GM18526 (cell line): Measurements from ENCODE around the gene ADAMTSL1.

Experiments
- POLR2A ChIP-seq: IDR thresholded peaks from 3 replicates; pipeline ENCODE4 v1.6.1; 2011; ENCODE audit not compliant: insufficient read length; ENCODE audit errors: extremely low read depth

The ADAMTSL1 gene

DNA sequence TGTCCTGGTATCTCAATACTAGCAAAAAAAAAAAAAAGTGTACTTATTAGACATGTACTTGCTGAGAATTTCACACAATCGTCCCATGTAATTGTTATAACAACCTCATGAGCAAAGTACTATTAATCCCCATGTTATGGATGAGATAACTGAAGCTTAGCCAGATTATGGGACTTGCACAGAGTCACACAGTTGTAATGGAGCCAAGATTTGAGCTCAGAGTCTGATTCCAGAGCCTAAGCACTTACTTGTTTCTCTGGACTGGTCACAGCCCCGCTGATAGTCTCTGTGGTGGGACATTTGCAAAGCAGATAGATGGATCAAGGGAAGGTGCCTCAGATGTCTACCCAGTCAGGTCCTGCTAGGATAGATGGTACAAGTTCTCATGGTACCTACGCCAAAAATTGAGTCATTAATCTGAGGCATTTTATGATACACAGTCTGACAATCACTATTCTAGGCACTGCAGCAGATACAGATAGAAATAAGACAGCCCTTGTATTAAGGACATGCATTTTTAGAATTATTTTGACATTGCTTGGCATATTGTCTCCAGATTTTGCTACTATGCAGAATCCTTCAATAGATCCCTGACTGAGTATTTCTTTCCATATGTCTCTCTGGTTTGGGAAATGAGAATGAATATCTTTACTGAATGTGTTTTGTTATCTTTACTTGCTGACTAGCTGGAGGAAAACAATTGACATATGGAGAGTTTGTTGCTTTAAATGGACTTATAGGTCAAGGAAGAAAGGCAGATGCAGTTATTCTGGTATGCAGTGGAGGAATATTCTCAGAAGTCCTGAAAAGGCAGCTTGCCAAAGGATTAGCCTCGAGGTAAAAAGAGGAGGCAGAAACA lies 149.5 kb downstream of the ADAMTSL1 start:
- no peak for TF ChIP-seq POLR2A

GRCh38 chr9:18626046-18626698 lies 152.2 kb downstream of the ADAMTSL1 start:
- no peak for TF ChIP-seq POLR2A

DNA sequence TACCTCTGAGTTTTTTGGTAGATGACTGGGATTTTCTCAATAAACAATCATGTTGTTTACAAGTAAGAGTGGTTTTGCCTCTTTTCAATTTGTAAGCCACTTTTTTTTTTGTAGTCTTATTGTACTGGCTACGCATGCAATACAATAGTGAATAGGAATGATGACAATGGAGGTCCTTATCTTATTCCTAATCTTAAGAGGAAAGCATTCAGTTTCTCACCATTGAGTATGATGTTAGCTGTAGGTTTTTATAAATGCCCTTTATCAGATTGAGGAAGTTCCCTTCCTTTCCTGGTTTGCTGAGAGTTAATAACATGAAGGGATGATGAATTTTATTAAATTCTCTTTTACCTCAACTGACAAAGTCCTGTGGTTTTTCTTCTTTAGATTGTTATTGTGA lies 155.2 kb downstream of the ADAMTSL1 start:
- no peak for TF ChIP-seq POLR2A

DNA sequence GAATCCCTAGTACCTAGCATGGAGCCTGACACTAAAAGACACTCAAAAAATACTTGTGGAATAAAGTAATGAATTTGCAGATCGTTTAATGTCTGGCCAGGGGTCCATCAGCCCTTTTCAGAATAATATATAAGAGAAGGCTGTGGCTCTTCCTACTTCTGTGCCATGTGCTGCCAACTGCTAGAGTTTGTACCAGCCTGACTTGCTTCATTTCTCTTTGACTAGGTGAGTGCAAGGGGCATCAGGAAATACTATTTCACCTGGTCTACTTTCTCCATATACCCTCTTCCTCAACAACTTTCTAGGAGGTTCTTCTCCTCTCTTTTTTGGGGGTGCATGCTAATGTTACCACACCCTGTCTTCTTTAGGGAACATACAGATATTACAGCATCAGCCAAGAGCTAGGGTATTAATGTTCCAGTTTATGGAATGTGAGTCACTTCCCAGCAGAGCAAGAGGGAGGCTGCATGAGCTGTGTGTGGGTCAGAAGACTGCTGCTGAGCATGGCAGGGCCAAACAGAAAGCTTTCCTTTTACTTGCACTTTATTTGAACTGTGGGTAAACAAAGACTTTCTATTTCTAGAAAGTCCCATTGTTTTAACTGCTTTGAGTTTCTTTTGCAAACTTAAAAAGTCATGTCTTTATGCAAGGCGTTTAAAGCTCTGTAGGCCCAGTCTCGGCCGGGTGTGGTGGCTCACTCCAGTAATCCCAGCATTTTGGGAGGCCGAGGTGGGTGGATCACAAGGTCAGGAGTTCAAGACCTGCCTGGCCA lies 158.9 kb downstream of the ADAMTSL1 start:
- TF ChIP-seq POLR2A = no peak

GRCh38 chr9:18636781-18637180 lies 162.8 kb downstream of the ADAMTSL1 start:
- no peak for TF ChIP-seq POLR2A

DNA sequence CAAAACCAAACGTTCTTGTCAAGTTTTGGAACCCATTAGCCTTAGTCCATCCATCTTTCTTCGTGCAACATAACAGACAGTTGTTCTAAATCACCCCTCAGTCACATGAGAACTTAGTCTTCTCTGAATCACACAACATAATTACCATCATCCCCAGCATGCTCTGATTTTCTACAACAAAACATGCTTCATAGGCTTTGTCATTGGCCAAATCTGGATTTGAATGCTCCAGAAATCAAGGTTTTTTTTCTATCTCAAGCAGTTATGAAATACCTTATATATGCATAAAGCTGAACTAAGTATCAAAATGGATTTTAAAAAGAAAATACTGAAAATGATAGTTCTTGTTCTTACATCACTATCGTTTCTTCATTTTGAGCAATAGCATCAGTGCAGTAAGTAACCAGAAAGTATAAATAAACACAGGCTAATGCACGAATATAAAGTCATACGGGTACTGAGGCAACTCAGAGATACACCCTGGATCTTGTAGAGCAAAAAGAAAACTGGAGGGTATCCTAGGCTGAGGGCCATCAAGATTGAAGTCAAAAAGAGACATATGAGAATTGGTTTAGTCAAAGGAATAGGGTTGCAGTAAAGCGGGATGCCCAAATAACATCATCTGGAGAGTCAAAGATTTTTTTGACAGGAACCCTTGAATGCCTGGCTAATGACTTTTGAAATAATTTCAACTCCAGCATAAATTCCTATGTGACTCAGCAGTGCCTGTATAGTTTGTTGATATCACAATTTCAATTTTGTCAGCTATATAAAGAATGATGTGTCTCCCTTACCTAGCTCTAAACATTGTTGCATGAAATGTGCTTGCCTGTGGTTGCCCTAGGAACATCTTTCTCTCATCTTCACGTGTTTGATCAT lies 164.7 kb downstream of the ADAMTSL1 start:
- TF ChIP-seq POLR2A = no peak

DNA sequence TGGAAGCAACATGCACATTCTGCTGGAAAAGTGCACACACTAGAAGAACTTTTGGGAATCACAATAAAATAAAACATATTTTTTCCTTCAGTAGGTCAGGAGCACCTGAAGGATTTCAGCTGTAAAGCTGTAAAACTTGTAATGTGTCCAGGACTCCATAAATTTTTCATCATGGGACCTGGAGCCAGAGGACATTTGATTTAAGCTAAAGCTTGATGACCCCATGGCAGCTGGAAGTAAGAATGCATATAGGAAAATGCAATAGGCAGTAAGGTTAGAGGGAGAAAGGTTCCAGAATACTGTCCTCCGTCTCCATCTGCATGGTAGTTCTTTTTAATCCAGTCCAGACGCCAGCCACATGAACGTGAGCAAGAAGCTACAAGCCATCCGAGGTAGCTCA lies 166.0 kb downstream of the ADAMTSL1 start:
- no peak for TF ChIP-seq POLR2A

DNA sequence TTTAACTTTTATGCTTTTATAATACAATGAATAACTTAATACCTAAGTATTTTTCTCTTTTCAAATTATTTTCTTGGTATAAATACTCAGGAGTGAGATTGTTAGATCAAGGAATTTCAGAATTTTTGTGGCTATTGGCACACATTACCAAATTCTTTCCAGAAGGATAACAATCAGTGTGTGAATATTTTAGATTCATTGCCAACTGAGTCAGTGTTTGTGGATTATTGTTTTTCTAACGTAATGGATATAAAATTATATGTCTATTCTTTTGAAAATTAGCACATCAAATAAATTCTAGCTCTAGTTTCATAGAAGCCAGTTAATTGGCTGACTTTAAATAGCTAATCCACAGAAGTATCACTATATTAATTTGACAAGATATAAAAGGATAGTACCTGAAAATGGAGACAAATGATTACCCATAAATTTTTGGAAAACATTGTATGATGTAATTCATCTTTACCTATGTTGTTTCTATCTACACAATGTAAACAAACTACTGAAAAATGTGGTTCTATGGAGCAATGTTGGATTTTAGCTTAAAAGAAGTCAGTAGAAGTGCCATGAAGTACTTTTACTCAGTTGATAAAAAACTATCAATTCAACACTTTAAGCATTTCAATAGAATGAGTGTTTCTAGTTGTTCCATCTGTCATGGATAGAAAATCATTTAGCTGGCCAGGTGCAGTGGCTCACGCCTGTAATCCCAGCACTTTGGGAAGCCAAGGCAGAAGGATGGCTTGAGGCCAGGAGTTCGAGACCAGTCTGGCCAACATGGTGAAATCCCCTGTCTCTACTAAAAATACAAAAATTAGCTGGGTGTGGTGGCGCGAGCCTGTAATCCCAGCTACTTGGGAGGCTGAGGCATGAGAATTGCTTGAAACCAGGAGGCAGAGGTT lies 185.1 kb downstream of the ADAMTSL1 start:
- no peak for TF ChIP-seq POLR2A

DNA sequence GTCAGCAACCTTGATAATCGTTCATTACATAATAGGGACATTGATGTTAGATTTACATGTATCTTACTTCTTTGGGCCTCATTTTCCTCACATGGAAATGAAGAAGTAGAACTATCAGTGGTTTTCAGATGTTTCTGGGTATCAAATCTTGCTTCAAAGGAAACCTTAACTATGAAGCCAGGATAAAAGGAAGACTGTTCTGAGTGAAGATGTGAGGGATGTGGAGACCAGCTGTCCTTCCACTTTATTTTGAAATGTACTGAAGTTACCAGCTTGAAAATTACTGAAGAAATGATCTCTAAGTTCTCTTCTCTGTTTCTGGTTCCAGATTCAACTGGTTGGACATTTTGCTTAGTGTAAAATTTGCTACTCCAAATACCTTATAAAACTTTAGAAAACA lies 186.0 kb downstream of the ADAMTSL1 start:
- no peak for TF ChIP-seq POLR2A

DNA sequence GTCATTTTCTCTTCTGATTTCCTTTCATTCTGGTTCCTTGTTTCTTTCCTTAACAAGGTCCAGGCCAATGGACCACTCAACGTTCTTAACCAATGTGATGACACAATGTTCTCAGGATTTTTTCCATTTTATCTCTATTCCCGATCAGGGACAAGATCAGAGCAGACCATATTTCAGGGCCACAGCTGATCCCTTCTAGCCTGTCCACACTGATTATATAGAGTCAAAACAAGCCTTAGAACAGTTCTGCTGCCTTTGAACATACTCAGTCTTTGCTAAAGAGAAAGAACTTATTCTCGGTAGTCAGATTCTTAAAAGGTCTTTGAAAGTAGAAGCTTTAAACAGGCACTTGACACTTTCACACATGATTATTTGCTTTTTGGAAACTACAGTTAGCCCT lies 188.4 kb downstream of the ADAMTSL1 start:
- TF ChIP-seq POLR2A = no peak

- no peak for TF ChIP-seq POLR2A
Measured at GRCh38 chr9:18665947-18666346, 192.0 kb downstream of the ADAMTSL1 start.

DNA sequence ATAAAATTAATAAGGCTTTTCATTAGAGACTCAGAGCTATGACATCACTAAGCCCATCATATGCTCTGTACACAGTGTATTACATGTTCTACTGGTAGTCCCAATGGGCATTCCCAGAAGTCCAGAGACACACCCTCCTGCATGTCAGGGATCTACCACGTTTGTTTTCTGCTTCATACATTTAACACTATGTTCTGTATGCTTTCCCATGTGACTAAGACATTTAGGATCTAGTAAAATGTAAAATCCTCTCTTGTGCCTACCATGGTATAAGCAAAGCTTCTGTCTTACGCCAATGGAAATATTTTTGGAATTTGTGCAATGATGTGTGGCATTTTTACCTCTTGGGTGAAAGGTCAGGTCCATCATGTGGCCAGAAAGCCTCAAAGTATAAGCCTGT lies 192.4 kb downstream of the ADAMTSL1 start:
- no peak for TF ChIP-seq POLR2A

GRCh38 chr9:18666986-18667772 lies 193.2 kb downstream of the ADAMTSL1 start:
- no peak for TF ChIP-seq POLR2A
